Neural crest cell (in vitro differentiated cells): Measurements from ENCODE around the gene ZNF764. TPM values are rescaled to one million over a fixed set of nuclear protein-coding genes. Genes with fewer than 3 reads are reported as not detected.

ENCODE experiments used
- DNase-seq: peaks from one replicate; pipeline ENCODE4 v3.0.0; 2021; ENCODE audit warnings: low read depth, mixed read lengths, low spot score
- H3K27ac Mint-ChIP-seq: one replicate; pipeline ENCODE4 v1.8.0; 2021; ENCODE audit warnings: mild to moderate bottlenecking, mixed read lengths; ENCODE audit not compliant: unreplicated experiment
- H3K27me3 Mint-ChIP-seq: 2 replicates; pipeline ENCODE4 v1.8.0; 2021; ENCODE audit warnings: low read depth, mild to moderate bottlenecking, mixed read lengths
- H3K36me3 Mint-ChIP-seq: 2 replicates; pipeline ENCODE4 v1.8.0; 2021; ENCODE audit warnings: low read depth, mild to moderate bottlenecking, mixed read lengths
- H3K4me1 Mint-ChIP-seq: 2 replicates; pipeline ENCODE4 v1.8.0; 2021; ENCODE audit warnings: mixed read lengths
- H3K4me3 Mint-ChIP-seq: one replicate; pipeline ENCODE4 v1.8.0; 2021; ENCODE audit warnings: mild to moderate bottlenecking, mixed read lengths
- H3K9me3 Mint-ChIP-seq: 2 replicates; pipeline ENCODE4 v1.8.0; 2021; ENCODE audit warnings: mixed read lengths
- CTCF ChIP-seq: fragments of 200-600 bp; sonication (generic); conservative IDR thresholded peaks from 2 replicates; pipeline ENCODE4 v1.5.0; 2021; ENCODE audit warnings: antibody characterized with exemption, mild to moderate bottlenecking
- total RNA-seq: library from RNA; stranded (reverse); gene quantifications from 2 replicates; pipeline ENCODE4 v1.2.1, GENCODE V29; 2021

The ZNF764 gene
- total RNA-seq, 1 donor from 2014 or later = 22.3 TPM

GRCh38 chr16:30588651-30589050 is 30.5 kb upstream of the ZNF764 start:
- Mint-ChIP-seq H3K27ac (no peak overlapping the region), H3K27me3 (no peaks in the 10 kb centered on the region), H3K4me3 (peak overlapping the region; percentile 57), H3K9me3 (no peaks in the 10 kb centered on the region), H3K4me1 (peaks cover 24% of the 10 kb centered on the region), H3K36me3 (peaks cover 12% of the 10 kb centered on the region)
- no peak for TF ChIP-seq CTCF
- no peak for DNase-seq

- H3K27ac Mint-ChIP-seq = peak within 1 kb of the TSS; percentile 73
- H3K4me3 Mint-ChIP-seq = peak within 1 kb of the TSS; percentile 90
- H3K9me3 Mint-ChIP-seq = no peaks in the 10 kb centered on the region
- TF ChIP-seq CTCF = no peak
- peaks cover 28% of the 10 kb centered on the region for H3K4me1 Mint-ChIP-seq
- H3K27me3 Mint-ChIP-seq = no peaks in the 10 kb centered on the region
- peaks cover 15% of the 10 kb centered on the region for H3K36me3 Mint-ChIP-seq
- DNase-seq = peak; percentile 87
Measured at GRCh38 chr16:30585400-30586191, 27.4 kb upstream of the ZNF764 start, which contains the start of gene ZNF785. Gene ZNF785, minus strand, starts transcription at chr16:30585697. Its CDS starts 86 bp downstream, at chr16:30585611.

GRCh38 chr16:30585022-30585399 is 26.8 kb upstream of the ZNF764 start:
- no peak for DNase-seq
- H3K9me3 Mint-ChIP-seq = no peaks in the 10 kb centered on the region
- H3K27me3 Mint-ChIP-seq = no peaks in the 10 kb centered on the region
- peaks cover 15% of the 10 kb centered on the region for H3K36me3 Mint-ChIP-seq
- H3K4me1 Mint-ChIP-seq = peaks cover 28% of the 10 kb centered on the region
- peak overlapping the region; percentile 73 for H3K27ac Mint-ChIP-seq
- peak overlapping the region; percentile 90 for H3K4me3 Mint-ChIP-seq
- TF ChIP-seq CTCF = no peak

- Mint-ChIP-seq H3K4me1 (peaks cover 25% of the 10 kb centered on the region), H3K36me3 (peaks cover 10% of the 10 kb centered on the region), H3K27me3 (no peaks in the 10 kb centered on the region), H3K9me3 (no peaks in the 10 kb centered on the region), H3K4me3 (peak overlapping the region; percentile 44), H3K27ac (peak overlapping the region; percentile 35)
- no peak for TF ChIP-seq CTCF
- DNase-seq = no peak
Measured at GRCh38 chr16:30582611-30583340, 24.6 kb upstream of the ZNF764 start.

GRCh38 chr16:30581457-30581856 is 23.3 kb upstream of the ZNF764 start:
- H3K4me1 Mint-ChIP-seq = peaks cover 18% of the 10 kb centered on the region
- H3K36me3 Mint-ChIP-seq = peaks cover 7% of the 10 kb centered on the region
- no peaks in the 10 kb centered on the region for H3K9me3 Mint-ChIP-seq

More at GRCh38 chr16:30581457-30581856, 23.3 kb upstream of the ZNF764 start:
- Mint-ChIP-seq H3K27ac (no peak overlapping the region), H3K27me3 (no peaks in the 10 kb centered on the region), H3K4me3 (peak overlapping the region; percentile 66)
- TF ChIP-seq CTCF = no peak
- DNase-seq = no peak
